SK-N-SH (cell line): ENCODE data around the gene CXCL17. TPM values are rescaled to one million over a fixed set of nuclear protein-coding genes. Genes with fewer than 3 reads are reported as not detected.

ENCODE experiments used
- CTCF ChIA-PET: fragments of 300-600, 350-600 bp; formaldehyde crosslinking; extraction: SDS; loops from one replicate; lab custom pipeline; 2021; lab: Yijun Ruan, JAX
- POLR2A ChIA-PET: fragments of 350-600 bp; sonication (Branson Sonifier 250); formaldehyde crosslinking; extraction: SDS; loops from one replicate; lab custom pipeline; 2020; ENCODE audit warnings: antibody characterized with exemption, inconsistent platforms; lab: Yijun Ruan, JAX
- DNase-seq: peaks from one replicate; pipeline ENCODE4 v3.0.0; 2012
- H2AFZ ChIP-seq: fragments of 200-600 bp; sonication (generic); 2 replicates; pipeline ENCODE4 v1.8.1; 2016; ENCODE audit warnings: antibody characterized with exemption, mild to moderate bottlenecking, low read depth
- H3F3A ChIP-seq: fragments of 200-600 bp; sonication (generic); replicated peaks from 2 replicates; pipeline ENCODE3; 2016; ENCODE audit warnings: antibody characterized with exemption, mild to moderate bottlenecking; ENCODE audit not compliant: insufficient read depth
- H3K27ac ChIP-seq, 2 experiments: fragments of 200-500 bp in 1 of 2; fragments of 200-600 bp in 1 of 2; sonication (Bioruptor generic) in 1 of 2; sonication (generic), shearing (Covaris generic) in 1 of 2; 2 replicates each; pipeline versions ENCODE4 v1.5.1 to v1.6.1; 2014 to 2016; ENCODE audit warnings: low read depth in 2 of 2, inconsistent platforms in 1 of 2, low read length in 1 of 2, mild to moderate bottlenecking in 1 of 2, mixed read lengths in 1 of 2
- H3K27me3 ChIP-seq: fragments of 200-600 bp; sonication (generic), shearing (Covaris generic); 2 replicates; pipeline ENCODE4 v1.6.1; 2016; ENCODE audit warnings: mixed run types; ENCODE audit not compliant: insufficient read depth
- H3K36me3 ChIP-seq, 2 experiments: fragments of 200-500 bp in 1 of 2; fragments of 200-600 bp in 1 of 2; sonication (Bioruptor generic) in 1 of 2; sonication (generic) in 1 of 2; replicated peaks in 1 of 2; 2 replicates each; pipeline versions ENCODE3 to v1.5.1; 2014 to 2016; ENCODE audit warnings: low read length in 1 of 2, mild to moderate bottlenecking in 1 of 2; ENCODE audit not compliant: insufficient read depth in 2 of 2, control insufficient read depth in 1 of 2
- H3K4me1 ChIP-seq, 2 experiments: fragments of 200-500 bp in 1 of 2; fragments of 200-600 bp in 1 of 2; sonication (Bioruptor generic) in 1 of 2; sonication (generic), shearing (Covaris generic) in 1 of 2; 2 replicates each; pipeline versions ENCODE4 v1.5.1 to v1.6.1; 2014 to 2016; ENCODE audit warnings: low read depth in 1 of 2, low read length in 1 of 2, mixed run types in 1 of 2; ENCODE audit not compliant: insufficient read depth in 2 of 2, control insufficient read depth in 1 of 2
- H3K4me2 ChIP-seq: fragments of 200-600 bp; sonication (generic), shearing (Covaris generic); 2 replicates; pipeline ENCODE4 v1.6.1; 2017; ENCODE audit warnings: mixed run types
- H3K4me3 ChIP-seq, 2 experiments: fragments of 200-500 bp in 1 of 2; fragments of 200-600 bp in 1 of 2; sonication (Bioruptor generic) in 1 of 2; sonication (generic), shearing (Covaris generic) in 1 of 2; 2 replicates each; pipeline versions ENCODE4 v1.5.1 to v1.8.1; 2014 to 2016; ENCODE audit warnings: low read depth in 2 of 2, inconsistent platforms in 1 of 2, low read length in 1 of 2, mild to moderate bottlenecking in 1 of 2, mixed read lengths in 1 of 2, moderate library complexity in 1 of 2
- H3K79me2 ChIP-seq: fragments of 200-600 bp; sonication (generic); 2 replicates; pipeline ENCODE4 v1.8.1; 2017; ENCODE audit warnings: mild to moderate bottlenecking; ENCODE audit not compliant: insufficient read depth
- H3K9ac ChIP-seq: fragments of 200-600 bp; sonication (generic); 2 replicates; pipeline ENCODE4 v1.6.1; 2017; ENCODE audit warnings: mixed run types
- H3K9me2 ChIP-seq: fragments of 200-600 bp; sonication (generic); 2 replicates; pipeline ENCODE4 v1.6.1; 2017; ENCODE audit warnings: mixed run types
- H3K9me3 ChIP-seq: fragments of 200-600 bp; sonication (generic); 2 replicates; pipeline ENCODE4 v1.6.1; 2017; ENCODE audit warnings: mixed run types, mild to moderate bottlenecking, moderate library complexity
- H4K20me1 ChIP-seq: fragments of 200-600 bp; sonication (generic); 2 replicates; pipeline ENCODE4 v1.6.1; 2017; ENCODE audit warnings: mild to moderate bottlenecking, mixed run types; ENCODE audit not compliant: insufficient read depth
- ELF1 ChIP-seq: IDR thresholded peaks from 2 replicates; pipeline ENCODE4 v1.4.0; 2012
- FOSL2 ChIP-seq: IDR thresholded peaks from 2 replicates; pipeline ENCODE4 v1.4.0; 2012; ENCODE audit warnings: low read depth, mild to moderate bottlenecking, moderate library complexity, borderline replicate concordance
- GABPA ChIP-seq: IDR thresholded peaks from 2 replicates; pipeline ENCODE4 v1.4.0; 2012; ENCODE audit warnings: low read depth, mild to moderate bottlenecking
- GATA2 ChIP-seq: sonication (generic); formaldehyde crosslinking; IDR thresholded peaks from 2 replicates; pipeline ENCODE4 v1.5.0; 2020; ENCODE audit warnings: mild to moderate bottlenecking, missing genetic modification reagents
- MEF2A ChIP-seq: IDR thresholded peaks from 2 replicates; pipeline ENCODE4 v1.4.0; 2012; ENCODE audit warnings: low read depth, borderline replicate concordance
- MXI1 ChIP-seq: IDR thresholded peaks from 2 replicates; pipeline ENCODE4 v1.6.1; 2012; ENCODE audit warnings: mild to moderate bottlenecking, low read depth, low read length, improper control_type of control experiment
- RXRA ChIP-seq: IDR thresholded peaks from 2 replicates; pipeline ENCODE4 v1.4.0; 2012; ENCODE audit warnings: low read depth, mild to moderate bottlenecking, borderline replicate concordance
- SMC3 ChIP-seq: IDR thresholded peaks from 2 replicates; pipeline ENCODE4 v1.6.1; 2012; ENCODE audit warnings: low read depth, low read length, improper control_type of control experiment
- TCF12 ChIP-seq: IDR thresholded peaks from 2 replicates; pipeline ENCODE4 v1.4.0; 2012
- WGBS: methylation state at CpG from one replicate; pipeline ENCODE4 v1.1.6; 2017; ENCODE audit warnings: low lambda C conversion rate; 5-methylcytosine and 5-hydroxymethylcytosine counted together
- polyA plus RNA-seq, 3 experiments: library from polyadenylated mRNA; depleted of rRNA; stranded (reverse); fragments of >200 nt; gene quantifications; 2 replicates each; pipeline ENCODE4 v1.2.3, GENCODE V29; 2012
- TF ChIP-seq, protein P1 (sequence below): IDR thresholded peaks from 2 replicates; pipeline ENCODE4 v1.4.0; 2012; ENCODE audit warnings: low read depth, borderline replicate concordance
- TF ChIP-seq, protein P2 (sequence below): fragments of 200-600 bp; sonication (generic); IDR thresholded peaks from 2 replicates; pipeline ENCODE4 v1.6.1; 2017; ENCODE audit warnings: antibody characterized with exemption, mild to moderate bottlenecking, moderate library complexity
- TF ChIP-seq, protein P3 (sequence below): fragments of 150-350 bp; IDR thresholded peaks from 2 replicates; pipeline ENCODE4 v1.6.1; 2016; ENCODE audit warnings: mild to moderate bottlenecking, low read depth, low read length
- TF ChIP-seq, protein P4 (sequence below): fragments of 150-350 bp; IDR thresholded peaks from 2 replicates; pipeline ENCODE4 v1.6.1; 2017; ENCODE audit warnings: antibody characterized with exemption, low read length, low read depth, borderline replicate concordance

The CXCL17 gene
- polyA plus RNA-seq, 1 of the 3 experiments (the other 2 are of a cell fraction): not detected

DNA sequence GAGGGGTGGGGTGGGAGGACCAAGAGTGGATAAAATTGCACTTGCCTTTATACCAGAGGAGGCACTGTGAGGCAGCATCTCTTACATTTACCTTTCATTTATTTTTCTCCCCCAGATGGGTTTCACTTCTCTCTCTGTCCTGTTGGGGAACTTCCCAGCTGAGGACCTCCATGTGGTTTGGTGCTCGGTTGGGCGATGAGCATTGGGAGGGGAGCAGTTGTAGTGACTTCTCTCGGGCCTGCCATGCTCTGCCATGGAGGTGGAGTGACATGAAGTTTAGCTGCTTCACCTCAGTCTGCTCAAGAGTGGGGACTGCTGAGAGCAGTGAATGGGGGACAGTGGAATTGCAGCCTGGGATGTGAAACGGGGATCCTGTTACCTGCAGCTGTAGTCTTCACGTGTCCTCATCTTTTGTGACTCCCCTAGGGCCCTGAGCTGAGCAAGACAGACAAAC is 23.1 kb upstream of the CXCL17 start:
- Histone ChIP-seq H3K27me3 (no peaks in the 10 kb centered on the region), H3K4me3 (no peak overlapping the region), H3K36me3 (no peaks in the 10 kb centered on the region), H3K4me2 (no peak overlapping the region), H3F3A (no peaks in the 10 kb centered on the region), H3K9ac (no peak overlapping the region), H3K79me2 (no peaks in the 10 kb centered on the region), H3K4me1 (peaks cover 0 to 11% of the 10 kb centered on the region in 2 experiments; a peak in 2 of 4 replicates), H3K9me3 (no peaks in the 10 kb centered on the region), H3K27ac (no peak overlapping the region), H2AFZ (no peak overlapping the region), H4K20me1 (no peaks in the 10 kb centered on the region)
- POLR2A ChIA-PET: no interaction called here
- WGBS: 88% methylated on average over 5 of the region's 5 CpGs
- TF ChIP-seq RXRA: no peak
- no peak for TF ChIP-seq MXI1
- no peak for TF ChIP-seq FOSL2
- TF ChIP-seq, protein P1, sequence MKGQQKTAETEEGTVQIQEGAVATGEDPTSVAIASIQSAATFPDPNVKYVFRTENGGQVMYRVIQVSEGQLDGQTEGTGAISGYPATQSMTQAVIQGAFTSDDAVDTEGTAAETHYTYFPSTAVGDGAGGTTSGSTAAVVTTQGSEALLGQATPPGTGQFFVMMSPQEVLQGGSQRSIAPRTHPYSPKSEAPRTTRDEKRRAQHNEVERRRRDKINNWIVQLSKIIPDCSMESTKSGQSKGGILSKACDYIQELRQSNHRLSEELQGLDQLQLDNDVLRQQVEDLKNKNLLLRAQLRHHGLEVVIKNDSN: no peak
- no peak for TF ChIP-seq MEF2A
- no peak for TF ChIP-seq SMC3
- TF ChIP-seq TCF12: no peak
- TF ChIP-seq GATA2: no peak
- no peak for TF ChIP-seq GABPA
- TF ChIP-seq, protein P2, sequence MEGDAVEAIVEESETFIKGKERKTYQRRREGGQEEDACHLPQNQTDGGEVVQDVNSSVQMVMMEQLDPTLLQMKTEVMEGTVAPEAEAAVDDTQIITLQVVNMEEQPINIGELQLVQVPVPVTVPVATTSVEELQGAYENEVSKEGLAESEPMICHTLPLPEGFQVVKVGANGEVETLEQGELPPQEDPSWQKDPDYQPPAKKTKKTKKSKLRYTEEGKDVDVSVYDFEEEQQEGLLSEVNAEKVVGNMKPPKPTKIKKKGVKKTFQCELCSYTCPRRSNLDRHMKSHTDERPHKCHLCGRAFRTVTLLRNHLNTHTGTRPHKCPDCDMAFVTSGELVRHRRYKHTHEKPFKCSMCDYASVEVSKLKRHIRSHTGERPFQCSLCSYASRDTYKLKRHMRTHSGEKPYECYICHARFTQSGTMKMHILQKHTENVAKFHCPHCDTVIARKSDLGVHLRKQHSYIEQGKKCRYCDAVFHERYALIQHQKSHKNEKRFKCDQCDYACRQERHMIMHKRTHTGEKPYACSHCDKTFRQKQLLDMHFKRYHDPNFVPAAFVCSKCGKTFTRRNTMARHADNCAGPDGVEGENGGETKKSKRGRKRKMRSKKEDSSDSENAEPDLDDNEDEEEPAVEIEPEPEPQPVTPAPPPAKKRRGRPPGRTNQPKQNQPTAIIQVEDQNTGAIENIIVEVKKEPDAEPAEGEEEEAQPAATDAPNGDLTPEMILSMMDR: no peak
- TF ChIP-seq, protein P3, sequence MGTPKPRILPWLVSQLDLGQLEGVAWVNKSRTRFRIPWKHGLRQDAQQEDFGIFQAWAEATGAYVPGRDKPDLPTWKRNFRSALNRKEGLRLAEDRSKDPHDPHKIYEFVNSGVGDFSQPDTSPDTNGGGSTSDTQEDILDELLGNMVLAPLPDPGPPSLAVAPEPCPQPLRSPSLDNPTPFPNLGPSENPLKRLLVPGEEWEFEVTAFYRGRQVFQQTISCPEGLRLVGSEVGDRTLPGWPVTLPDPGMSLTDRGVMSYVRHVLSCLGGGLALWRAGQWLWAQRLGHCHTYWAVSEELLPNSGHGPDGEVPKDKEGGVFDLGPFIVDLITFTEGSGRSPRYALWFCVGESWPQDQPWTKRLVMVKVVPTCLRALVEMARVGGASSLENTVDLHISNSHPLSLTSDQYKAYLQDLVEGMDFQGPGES: no peak
- no peak for TF ChIP-seq ELF1
- TF ChIP-seq, protein P4, sequence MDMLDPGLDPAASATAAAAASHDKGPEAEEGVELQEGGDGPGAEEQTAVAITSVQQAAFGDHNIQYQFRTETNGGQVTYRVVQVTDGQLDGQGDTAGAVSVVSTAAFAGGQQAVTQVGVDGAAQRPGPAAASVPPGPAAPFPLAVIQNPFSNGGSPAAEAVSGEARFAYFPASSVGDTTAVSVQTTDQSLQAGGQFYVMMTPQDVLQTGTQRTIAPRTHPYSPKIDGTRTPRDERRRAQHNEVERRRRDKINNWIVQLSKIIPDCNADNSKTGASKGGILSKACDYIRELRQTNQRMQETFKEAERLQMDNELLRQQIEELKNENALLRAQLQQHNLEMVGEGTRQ: no peak
- TF ChIP-seq, all 33 proteins: peak for 0
- CTCF ChIA-PET: interaction anchor here (0.7 to 2.2 kb wide), 6 partner anchors 14 to 131 kb away, joined by 3 to 7 read pairs (median 4); partner anchors contain the start of gene CEACAM1
- DNase-seq: no peak
- H3K9me2 ChIP-seq: no peaks in the 10 kb centered on the region
